Smooth muscle cell (in vitro differentiated cells): ENCODE results near the gene C19orf12. TPM values are rescaled to one million over a fixed set of nuclear protein-coding genes. Genes with fewer than 3 reads are reported as not detected.

Source experiments
- DNase-seq: peaks from one replicate; lab custom pipeline; 2025; ENCODE audit not compliant: unreplicated experiment; lab: John Stamatoyannopoulos, UW
- H2AFZ ChIP-seq: fragments of 200-600 bp; sonication (generic); 2 replicates; pipeline ENCODE4 v1.6.0; 2016; ENCODE audit warnings: antibody characterized with exemption, low read depth, mild to moderate bottlenecking
- H3F3A ChIP-seq: fragments of 200-600 bp; sonication (generic); 2 replicates; pipeline ENCODE4 v1.6.0; 2017; ENCODE audit warnings: antibody characterized with exemption, low read depth
- H3K27ac ChIP-seq: fragments of 200-600 bp; sonication (generic); 2 replicates; pipeline ENCODE4 v1.5.1; 2016; ENCODE audit warnings: low read depth, mild to moderate bottlenecking
- H3K27me3 ChIP-seq: fragments of 200-600 bp; sonication (generic); 2 replicates; pipeline ENCODE4 v1.6.1; 2016; ENCODE audit warnings: low read depth, mild to moderate bottlenecking
- H3K36me3 ChIP-seq: fragments of 200-600 bp; sonication (generic); 2 replicates; pipeline ENCODE4 v1.5.1; 2016; ENCODE audit warnings: low read depth
- H3K4me1 ChIP-seq: fragments of 200-600 bp; sonication (generic); 2 replicates; pipeline ENCODE4 v1.5.1; 2016; ENCODE audit warnings: low read depth
- H3K4me2 ChIP-seq: fragments of 200-600 bp; sonication (generic); 2 replicates; pipeline ENCODE4 v1.6.0; 2016; ENCODE audit warnings: mild to moderate bottlenecking
- H3K4me3 ChIP-seq: fragments of 200-600 bp; sonication (generic); 2 replicates; pipeline ENCODE4 v1.5.1; 2016; ENCODE audit warnings: mild to moderate bottlenecking
- H3K79me2 ChIP-seq: fragments of 200-600 bp; sonication (generic); 2 replicates; pipeline ENCODE4 v1.6.0; 2016; ENCODE audit warnings: low read depth, mild to moderate bottlenecking
- H3K9ac ChIP-seq: fragments of 200-600 bp; sonication (generic); 2 replicates; pipeline ENCODE4 v1.6.0; 2016; ENCODE audit warnings: low read depth
- H3K9me3 ChIP-seq: fragments of 200-600 bp; sonication (generic); replicated peaks from 2 replicates; pipeline ENCODE4 v1.5.1; 2016; ENCODE audit warnings: low read depth
- H4K20me1 ChIP-seq: fragments of 200-600 bp; sonication (generic); 2 replicates; pipeline ENCODE4 v1.6.0; 2016; ENCODE audit warnings: low read depth
- CTCF ChIP-seq: fragments of 200-600 bp; sonication (generic); IDR thresholded peaks from 2 replicates; pipeline ENCODE4 v1.5.1; 2017; ENCODE audit warnings: borderline replicate concordance, mild to moderate bottlenecking, antibody characterized with exemption; ENCODE audit not compliant: insufficient read depth, poor library complexity, severe bottlenecking
- WGBS: methylation state at CpG from one replicate; pipeline ENCODE4 v1.1.7; 2016; ENCODE audit warnings: low lambda C conversion rate; 5-methylcytosine and 5-hydroxymethylcytosine counted together
- polyA plus RNA-seq: library from polyadenylated mRNA; unstranded; fragments of >200 nt; fragmentation: Nextera tagmentation; extraction: Ambion mirVana; gene quantifications from 2 replicates; pipeline ENCODE4 v1.2.1, GENCODE V29; 2016
- total RNA-seq: library from RNA; depleted of rRNA; stranded (reverse); fragments of >200 nt; gene quantifications from 2 replicates; pipeline ENCODE4 v1.2.3, GENCODE V29; 2014

C19orf12 gene
- total and polyA plus RNA-seq, 2 experiments from 2014 or later, result 22.7 to 30.0 TPM

GRCh38 chr19:29753934-29754305 is 38.9 kb upstream of the C19orf12 start:
- Histone ChIP-seq H3K4me2 (no peak overlapping the region), H3K36me3 (no peaks in the 10 kb centered on the region), H4K20me1 (no peaks in the 10 kb centered on the region), H3K4me1 (no peaks in the 10 kb centered on the region), H3F3A (no peaks in the 10 kb centered on the region), H3K9me3 (no peaks in the 10 kb centered on the region), H3K4me3 (no peak overlapping the region), H3K27me3 (no peaks in the 10 kb centered on the region), H3K9ac (no peak overlapping the region), H3K27ac (no peak overlapping the region), H2AFZ (no peak overlapping the region), H3K79me2 (no peaks in the 10 kb centered on the region)
- DNase-seq, result no peak
- 87% methylated on average over 7 of the region's 7 CpGs for WGBS
- no peak for TF ChIP-seq CTCF

- Histone ChIP-seq H3K9ac (no peak overlapping the region), H3K36me3 (no peaks in the 10 kb centered on the region), H2AFZ (no peak overlapping the region), H3K27me3 (no peaks in the 10 kb centered on the region), H3K4me3 (no peak overlapping the region), H3K4me1 (no peaks in the 10 kb centered on the region), H3K79me2 (no peaks in the 10 kb centered on the region), H3K27ac (no peak overlapping the region), H4K20me1 (no peaks in the 10 kb centered on the region), H3K4me2 (no peak overlapping the region), H3F3A (no peaks in the 10 kb centered on the region), H3K9me3 (no peaks in the 10 kb centered on the region)
- DNase-seq, result no peak
- 81% methylated on average over 16 of the region's 16 CpGs for WGBS
- no peak for TF ChIP-seq CTCF
Measured at GRCh38 chr19:29753190-29753933, 38.3 kb upstream of the C19orf12 start.

GRCh38 chr19:29752450-29753025 is 37.5 kb upstream of the C19orf12 start:
- TF ChIP-seq CTCF, result no peak
- Histone ChIP-seq H3K9me3 (no peaks in the 10 kb centered on the region), H3K4me1 (no peaks in the 10 kb centered on the region), H3K27ac (no peak overlapping the region), H3K79me2 (no peaks in the 10 kb centered on the region), H3K27me3 (no peaks in the 10 kb centered on the region), H4K20me1 (no peaks in the 10 kb centered on the region), H3K36me3 (no peaks in the 10 kb centered on the region), H2AFZ (no peak overlapping the region), H3F3A (no peaks in the 10 kb centered on the region), H3K4me2 (no peak overlapping the region), H3K4me3 (no peak overlapping the region), H3K9ac (no peak overlapping the region)
- DNase-seq, result no peak
- 91% methylated on average over 11 of the region's 11 CpGs for WGBS

- Histone ChIP-seq H4K20me1 (no peaks in the 10 kb centered on the region), H3K4me3 (no peak overlapping the region), H2AFZ (no peak overlapping the region), H3K9ac (no peak overlapping the region), H3K9me3 (no peaks in the 10 kb centered on the region), H3K79me2 (no peaks in the 10 kb centered on the region), H3K4me2 (no peak overlapping the region), H3K36me3 (no peaks in the 10 kb centered on the region), H3K27ac (no peak overlapping the region), H3K27me3 (no peaks in the 10 kb centered on the region), H3K4me1 (no peaks in the 10 kb centered on the region), H3F3A (no peaks in the 10 kb centered on the region)
- 90% methylated on average over 3 of the region's 3 CpGs for WGBS
- DNase-seq, result no peak
- no peak for TF ChIP-seq CTCF
Measured at GRCh38 chr19:29751932-29752331, 36.9 kb upstream of the C19orf12 start.
